Nephron (organoid): Measurements from ENCODE around the gene RGS6.

Experiments
- H3K27ac Mint-ChIP-seq, 3 experiments: 2 replicates each; pipeline ENCODE4 v1.8.0; 2020; ENCODE audit warnings: mixed read lengths in 3 of 3, mild to moderate bottlenecking in 2 of 3, moderate library complexity in 1 of 3
- H3K27me3 Mint-ChIP-seq: 2 replicates; pipeline ENCODE4 v1.8.0; 2021; ENCODE audit warnings: low read depth, mild to moderate bottlenecking, moderate library complexity, mixed read lengths
- H3K36me3 Mint-ChIP-seq: 2 replicates; pipeline ENCODE4 v1.8.0; 2020; ENCODE audit warnings: low read depth, mixed read lengths
- H3K4me1 Mint-ChIP-seq: 2 replicates; pipeline ENCODE4 v1.8.0; 2020; ENCODE audit warnings: mixed read lengths
- H3K4me3 Mint-ChIP-seq, 3 experiments: 2 replicates each; pipeline ENCODE4 v1.8.0; 2020; ENCODE audit warnings: mild to moderate bottlenecking in 3 of 3, mixed read lengths in 3 of 3, moderate library complexity in 2 of 3
- H3K9me3 Mint-ChIP-seq: 2 replicates; pipeline ENCODE4 v1.8.0; 2020; ENCODE audit warnings: mixed read lengths
- TF ChIP-seq, protein P1 (sequence below), 3 experiments: fragments of 200-600 bp; sonication (generic); IDR thresholded peaks; one replicate each; pipeline ENCODE4 v1.5.0; 2021; ENCODE audit warnings: antibody characterized with exemption in 3 of 3; ENCODE audit not compliant: unreplicated experiment in 3 of 3

RGS6 gene

DNA sequence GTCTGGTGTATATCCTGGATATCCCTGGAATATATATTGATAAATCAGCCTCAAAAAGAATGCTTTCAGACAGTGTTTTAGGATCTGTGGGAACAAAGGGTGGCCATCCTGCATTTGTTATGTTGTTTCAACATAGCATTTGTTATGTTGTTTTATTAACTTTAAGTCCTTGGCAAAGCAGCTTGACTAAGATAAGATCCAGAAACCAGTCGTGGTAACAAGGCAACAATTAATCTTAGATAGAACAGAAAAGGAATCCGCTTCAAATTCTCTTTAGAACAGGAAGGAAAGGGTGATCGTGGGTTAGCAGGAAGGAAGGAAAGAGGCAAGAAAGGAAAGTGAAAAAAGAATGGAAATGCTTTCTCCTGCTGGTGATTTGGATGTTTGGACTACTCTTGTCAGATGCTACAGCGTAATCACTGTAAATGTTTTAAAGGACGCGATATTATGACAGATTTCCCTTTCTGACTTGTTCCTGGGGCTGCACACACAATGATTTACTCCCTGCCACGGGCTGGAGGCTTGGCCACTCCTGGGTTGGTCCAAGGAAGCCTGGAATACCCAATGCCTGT, 518.3 kb downstream of the RGS6 start:
- no peaks in the 10 kb centered on the region for H3K9me3 Mint-ChIP-seq
- peaks cover 11% of the 10 kb centered on the region for H3K27me3 Mint-ChIP-seq
- H3K27ac Mint-ChIP-seq: peak overlapping the region; percentile 87 to 96 (median 94)

GRCh38 chr14:72451054-72451972, 519.1 kb downstream of the RGS6 start:
- H3K27ac Mint-ChIP-seq: peak overlapping the region; percentile 87 to 96 (median 94)
- TF ChIP-seq, protein P1, sequence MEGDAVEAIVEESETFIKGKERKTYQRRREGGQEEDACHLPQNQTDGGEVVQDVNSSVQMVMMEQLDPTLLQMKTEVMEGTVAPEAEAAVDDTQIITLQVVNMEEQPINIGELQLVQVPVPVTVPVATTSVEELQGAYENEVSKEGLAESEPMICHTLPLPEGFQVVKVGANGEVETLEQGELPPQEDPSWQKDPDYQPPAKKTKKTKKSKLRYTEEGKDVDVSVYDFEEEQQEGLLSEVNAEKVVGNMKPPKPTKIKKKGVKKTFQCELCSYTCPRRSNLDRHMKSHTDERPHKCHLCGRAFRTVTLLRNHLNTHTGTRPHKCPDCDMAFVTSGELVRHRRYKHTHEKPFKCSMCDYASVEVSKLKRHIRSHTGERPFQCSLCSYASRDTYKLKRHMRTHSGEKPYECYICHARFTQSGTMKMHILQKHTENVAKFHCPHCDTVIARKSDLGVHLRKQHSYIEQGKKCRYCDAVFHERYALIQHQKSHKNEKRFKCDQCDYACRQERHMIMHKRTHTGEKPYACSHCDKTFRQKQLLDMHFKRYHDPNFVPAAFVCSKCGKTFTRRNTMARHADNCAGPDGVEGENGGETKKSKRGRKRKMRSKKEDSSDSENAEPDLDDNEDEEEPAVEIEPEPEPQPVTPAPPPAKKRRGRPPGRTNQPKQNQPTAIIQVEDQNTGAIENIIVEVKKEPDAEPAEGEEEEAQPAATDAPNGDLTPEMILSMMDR (IDR thresholded peaks at IDR 0.05; ENCODE audit: unreplicated experiment in 3 of 3): no peak
- no peaks in the 10 kb centered on the region for H3K9me3 Mint-ChIP-seq
- peaks cover 52% of the 10 kb centered on the region for H3K4me1 Mint-ChIP-seq
- peak overlapping the region in 1 of 3 experiments; percentile 18 for H3K4me3 Mint-ChIP-seq
- H3K27me3 Mint-ChIP-seq: peaks cover 11% of the 10 kb centered on the region
- no peaks in the 10 kb centered on the region for H3K36me3 Mint-ChIP-seq

More for the DNA sequence above, 518.3 kb downstream of the RGS6 start:
- H3K4me3 Mint-ChIP-seq: peak overlapping the region in 2 of 3 experiments; percentile 1 to 51
- TF ChIP-seq, protein P1 (IDR thresholded peaks at IDR 0.05; ENCODE audit: unreplicated experiment in 3 of 3): no peak
- H3K36me3 Mint-ChIP-seq: no peaks in the 10 kb centered on the region
- H3K4me1 Mint-ChIP-seq: peaks cover 52% of the 10 kb centered on the region

GRCh38 chr14:72452774-72453173, 520.5 kb downstream of the RGS6 start:
- H3K4me1 Mint-ChIP-seq: peaks cover 52% of the 10 kb centered on the region
- H3K4me3 Mint-ChIP-seq: no peak overlapping the region
- H3K9me3 Mint-ChIP-seq: no peaks in the 10 kb centered on the region
- TF ChIP-seq, protein P1 (IDR thresholded peaks at IDR 0.05; ENCODE audit: unreplicated experiment in 3 of 3): no peak
- peaks cover 8% of the 10 kb centered on the region for H3K27me3 Mint-ChIP-seq
- H3K27ac Mint-ChIP-seq: peak overlapping the region; percentile 87 to 96 (median 94)
- H3K36me3 Mint-ChIP-seq: no peaks in the 10 kb centered on the region

DNA sequence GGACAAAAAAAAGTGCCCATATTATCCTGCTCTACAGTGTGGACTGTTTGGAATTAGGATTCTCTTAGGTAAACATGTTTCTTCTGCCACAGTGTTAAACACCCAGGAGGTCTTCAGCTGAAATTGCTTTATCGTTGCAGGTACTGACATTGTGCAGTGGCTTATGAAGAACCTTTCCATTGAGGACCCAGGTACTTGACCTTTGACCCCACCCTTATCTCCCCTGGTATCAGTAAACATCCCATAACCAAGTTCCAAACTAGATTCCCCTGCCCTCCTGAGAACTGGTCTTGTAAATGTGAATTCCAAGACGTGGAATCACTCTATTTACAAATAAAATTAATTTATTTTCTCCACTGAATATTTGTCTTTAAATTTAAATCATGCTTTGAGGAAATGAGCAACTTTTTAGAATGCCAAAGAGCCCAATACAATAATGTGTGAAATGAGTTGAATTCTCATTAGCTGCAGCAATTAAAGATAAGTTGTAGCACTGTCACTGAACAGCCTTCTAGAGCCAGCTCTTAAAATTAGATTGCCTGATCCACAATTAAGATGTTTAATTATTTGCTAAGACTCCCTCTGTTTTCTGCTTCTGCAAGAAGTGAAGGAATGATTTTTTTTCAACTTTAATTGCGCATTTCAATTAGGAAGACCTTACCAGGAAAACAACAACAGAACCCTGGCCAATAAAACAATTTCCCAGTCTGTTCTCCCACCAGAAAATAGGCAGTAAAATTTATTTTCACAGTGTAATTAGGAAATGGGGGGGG, 522.3 kb downstream of the RGS6 start:
- Mint-ChIP-seq H3K4me1 (peaks cover 46% of the 10 kb centered on the region), H3K36me3 (no peaks in the 10 kb centered on the region), H3K9me3 (no peaks in the 10 kb centered on the region), H3K4me3 (no peak overlapping the region), H3K27ac (peak overlapping the region; percentile 34 to 77 (median 60)), H3K27me3 (peaks cover 10% of the 10 kb centered on the region)
- TF ChIP-seq, protein P1 (IDR thresholded peaks at IDR 0.05; ENCODE audit: unreplicated experiment in 3 of 3): no peak

DNA sequence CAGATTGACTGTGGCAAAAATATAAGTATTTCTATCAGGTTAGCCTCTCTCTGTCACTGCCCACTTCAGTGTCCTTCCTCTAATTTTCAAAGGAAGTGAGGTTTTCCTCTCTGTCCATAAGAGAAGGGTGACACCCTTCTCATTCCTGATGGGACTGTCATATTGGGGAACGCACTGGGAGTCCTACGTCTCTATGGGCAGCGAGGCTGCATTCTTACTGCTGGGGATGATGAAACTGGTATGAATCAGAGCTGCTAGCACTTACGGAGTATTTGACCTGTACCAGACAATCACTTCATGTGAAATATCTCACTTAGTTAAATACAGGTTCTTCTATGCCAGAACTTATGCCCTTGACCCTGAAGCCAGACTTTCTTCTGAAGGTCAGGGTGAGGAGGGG, 525.4 kb downstream of the RGS6 start:
- no peaks in the 10 kb centered on the region for H3K9me3 Mint-ChIP-seq
- peaks cover 24% of the 10 kb centered on the region for H3K4me1 Mint-ChIP-seq
- no peak overlapping the region for H3K27ac Mint-ChIP-seq
- no peaks in the 10 kb centered on the region for H3K36me3 Mint-ChIP-seq
- H3K27me3 Mint-ChIP-seq: peaks cover 10% of the 10 kb centered on the region
- TF ChIP-seq, protein P1 (IDR thresholded peaks at IDR 0.05; ENCODE audit: unreplicated experiment in 3 of 3): no peak
- no peak overlapping the region for H3K4me3 Mint-ChIP-seq
